ENCODE measurements around the gene CNIH3.

Gene CNIH3

GRCh38 chr1:224621813-224622682 is 5.9 kb downstream of the CNIH3 start:
- no peak overlapping the region for H3K4me3 ChIP-seq (ENCODE audit: low read depth, low read length, poor library complexity, severe bottlenecking)
- no peak overlapping the region for H3K27ac ChIP-seq (ENCODE audit: low read depth, low read length, poor library complexity, severe bottlenecking)
- no peaks in the 10 kb centered on the region for H3K79me2 ChIP-seq (ENCODE audit: insufficient read depth, low read length)
- TF ChIP-seq CTCF (IDR thresholded peaks at IDR 0.05; ENCODE audit: low read length) (no peak), EZH2 (IDR thresholded peaks at IDR 0.05; ENCODE audit: borderline replicate concordance, low read length) (no peak)
- no peak overlapping the region for H3K9ac ChIP-seq (ENCODE audit: low read length)
- no peak overlapping the region for H3K4me2 ChIP-seq (ENCODE audit: low read length)
- no peaks in the 10 kb centered on the region for H3K9me2 ChIP-seq (ENCODE audit: low read depth, low read length)
- no peak overlapping the region for H2AFZ ChIP-seq (ENCODE audit: low read length)
- no peaks in the 10 kb centered on the region; the same call in 1 of the 2 replicates for H3K27me3 ChIP-seq (ENCODE audit: insufficient read depth, low read length)
- no peaks in the 10 kb centered on the region for H3K36me3 ChIP-seq (ENCODE audit: insufficient read depth, low read length)
- H4K20me1 ChIP-seq (ENCODE audit: insufficient read depth, low read length), result no peaks in the 10 kb centered on the region
- H3F3A ChIP-seq (ENCODE audit: insufficient read depth, low read length), result no peaks in the 10 kb centered on the region
- H3K9me3 ChIP-seq (ENCODE audit: low read length), result no peaks in the 10 kb centered on the region
- H3K4me1 ChIP-seq (ENCODE audit: insufficient read depth, low read length, severe bottlenecking), result no peaks in the 10 kb centered on the region

GRCh38 chr1:224622831-224623230 is 6.7 kb downstream of the CNIH3 start:
- no peak overlapping the region for H3K4me3 ChIP-seq (ENCODE audit: low read depth, low read length, poor library complexity, severe bottlenecking)
- no peaks in the 10 kb centered on the region for H3K4me1 ChIP-seq (ENCODE audit: insufficient read depth, low read length, severe bottlenecking)
- H3K9me2 ChIP-seq (ENCODE audit: low read depth, low read length), result no peaks in the 10 kb centered on the region
- H2AFZ ChIP-seq (ENCODE audit: low read length), result no peak overlapping the region
- H3K79me2 ChIP-seq (ENCODE audit: insufficient read depth, low read length), result no peaks in the 10 kb centered on the region
- H3K9me3 ChIP-seq (ENCODE audit: low read length), result no peaks in the 10 kb centered on the region
- no peak for TF ChIP-seq EZH2 (IDR thresholded peaks at IDR 0.05; ENCODE audit: borderline replicate concordance, low read length)
- TF ChIP-seq CTCF (IDR thresholded peaks at IDR 0.05; ENCODE audit: low read length), result no peak
- no peaks in the 10 kb centered on the region; the same call in 1 of the 2 replicates for H3K27me3 ChIP-seq (ENCODE audit: insufficient read depth, low read length)
- H3K4me2 ChIP-seq (ENCODE audit: low read length), result no peak overlapping the region
- no peak overlapping the region for H3K27ac ChIP-seq (ENCODE audit: low read depth, low read length, poor library complexity, severe bottlenecking)
- H4K20me1 ChIP-seq (ENCODE audit: insufficient read depth, low read length), result no peaks in the 10 kb centered on the region
- no peaks in the 10 kb centered on the region for H3K36me3 ChIP-seq (ENCODE audit: insufficient read depth, low read length)
- H3K9ac ChIP-seq (ENCODE audit: low read length), result no peak overlapping the region
- H3F3A ChIP-seq (ENCODE audit: insufficient read depth, low read length), result no peaks in the 10 kb centered on the region

GRCh38 chr1:224623310-224623714 is 7.2 kb downstream of the CNIH3 start:
- TF ChIP-seq EZH2 (IDR thresholded peaks at IDR 0.05; ENCODE audit: borderline replicate concordance, low read length) (no peak), CTCF (IDR thresholded peaks at IDR 0.05; ENCODE audit: low read length) (no peak)
- Histone ChIP-seq H3K27me3 (ENCODE audit: insufficient read depth, low read length) (no peaks in the 10 kb centered on the region; the same call in 1 of the 2 replicates), H3K4me1 (ENCODE audit: insufficient read depth, low read length, severe bottlenecking) (no peaks in the 10 kb centered on the region), H3K27ac (ENCODE audit: low read depth, low read length, poor library complexity, severe bottlenecking) (no peak overlapping the region), H4K20me1 (ENCODE audit: insufficient read depth, low read length) (no peaks in the 10 kb centered on the region), H3K36me3 (ENCODE audit: insufficient read depth, low read length) (no peaks in the 10 kb centered on the region), H3K79me2 (ENCODE audit: insufficient read depth, low read length) (no peaks in the 10 kb centered on the region), H3K9me3 (ENCODE audit: low read length) (no peaks in the 10 kb centered on the region), H2AFZ (ENCODE audit: low read length) (no peak overlapping the region), H3K4me3 (ENCODE audit: low read depth, low read length, poor library complexity, severe bottlenecking) (no peak overlapping the region), H3K4me2 (ENCODE audit: low read length) (no peak overlapping the region), H3K9ac (ENCODE audit: low read length) (no peak overlapping the region), H3K9me2 (ENCODE audit: low read depth, low read length) (no peaks in the 10 kb centered on the region), H3F3A (ENCODE audit: insufficient read depth, low read length) (no peaks in the 10 kb centered on the region)

Data from OCI-LY1 (cell line).